HG03108 (cell line): ENCODE data around the gene CETN1.
A peak's percentile ranks its signal among the peaks of the same experiment; 100 is the strongest.

ENCODE experiments used
- ATAC-seq: cut with Tn5 transposase; IDR thresholded peaks from one replicate; pipeline ENCODE4 v1.9.1; 2021; ENCODE audit warnings: moderate library complexity; ENCODE audit not compliant: unreplicated experiment

Gene CETN1

DNA sequence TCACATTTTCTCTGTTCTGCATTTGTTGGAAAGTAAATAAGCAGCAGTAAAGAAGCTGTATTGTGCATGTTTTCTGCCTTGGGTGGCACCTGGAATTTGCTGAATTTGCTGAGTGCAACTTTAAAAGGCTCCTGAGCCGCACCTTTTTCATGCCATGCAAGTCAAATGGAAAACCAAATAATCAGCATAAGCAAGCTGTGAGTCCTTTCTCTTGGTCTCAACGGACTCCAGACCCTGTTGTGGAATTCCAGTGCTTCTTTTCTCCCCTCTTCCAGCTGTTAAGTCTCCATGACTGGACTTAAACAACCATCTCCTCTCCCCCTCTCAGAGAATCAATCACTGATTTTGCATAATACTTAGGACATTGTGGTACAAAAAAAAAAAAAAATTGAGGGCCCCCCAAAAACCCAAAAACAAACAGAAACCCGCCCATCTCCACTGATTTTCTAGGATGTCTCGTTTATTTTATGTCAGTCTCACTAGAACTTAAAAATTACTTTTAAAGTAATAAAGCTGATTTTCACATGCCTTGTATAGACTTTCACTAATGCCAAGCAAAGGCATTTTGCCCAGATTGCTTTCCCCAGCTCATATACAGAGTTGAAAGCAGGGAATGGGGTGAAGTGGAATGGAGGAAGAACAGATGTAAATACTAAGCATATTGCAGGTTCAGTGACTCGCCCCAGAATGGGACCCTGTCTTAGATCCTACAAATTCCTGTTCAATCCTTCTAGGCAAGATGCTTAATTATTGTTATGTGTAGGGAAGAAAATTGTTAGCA is 5.1 kb upstream of the CETN1 start:
- ATAC-seq, result no peak

DNA sequence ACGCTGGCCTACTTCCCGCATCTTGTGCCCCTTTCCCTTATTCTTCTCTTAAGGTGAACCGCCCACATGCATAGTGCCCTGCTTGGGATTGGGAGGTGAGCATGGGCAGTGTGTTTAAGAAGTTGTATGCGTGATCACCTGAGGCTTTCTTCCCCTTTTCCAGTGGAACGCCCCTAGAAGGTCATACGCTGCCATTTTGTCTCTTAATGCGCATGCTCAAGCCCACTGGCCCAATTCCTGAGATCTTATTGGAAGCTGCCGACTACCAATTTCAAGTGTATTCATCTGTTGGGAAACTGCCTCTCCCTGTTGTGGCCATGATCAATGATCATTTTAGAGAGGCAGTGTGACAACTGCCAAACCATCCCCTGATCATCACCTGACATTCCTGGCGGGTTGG is 3.3 kb upstream of the CETN1 start:
- ATAC-seq, result no peak

DNA sequence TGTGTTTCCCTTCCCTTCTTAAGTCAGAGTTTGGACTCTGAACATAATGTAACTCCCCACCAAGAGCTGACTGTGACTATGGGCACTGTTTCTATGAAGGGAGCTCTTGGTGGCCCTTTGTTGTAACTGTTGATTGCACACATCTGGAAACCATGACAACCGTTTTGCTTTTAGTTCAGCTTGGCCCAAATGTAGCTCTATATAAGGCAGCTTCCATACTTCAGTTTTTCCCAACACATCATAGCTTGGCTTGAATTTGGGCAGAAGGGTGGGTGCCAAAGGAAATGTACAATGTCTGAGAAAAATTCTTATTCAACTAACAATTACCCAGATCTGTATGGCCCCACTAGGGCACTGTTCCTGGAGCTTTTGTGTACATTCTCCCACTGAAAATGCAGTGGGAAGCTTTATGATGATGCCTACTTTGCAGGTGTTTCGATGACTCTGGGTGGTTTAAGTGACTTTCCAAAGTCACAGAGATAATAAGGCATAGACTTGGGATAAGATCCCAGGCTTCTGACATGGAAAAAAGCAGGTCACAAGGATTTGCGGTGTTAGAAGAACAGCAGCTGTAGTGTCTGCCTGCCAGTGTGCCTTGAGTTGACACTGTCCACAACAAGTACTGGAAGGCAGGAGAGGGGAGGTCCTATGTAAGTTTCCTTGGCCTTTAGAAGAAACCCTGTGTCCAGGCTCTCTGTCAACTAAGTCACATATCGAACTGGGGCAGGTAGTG is 2.4 kb upstream of the CETN1 start:
- ATAC-seq, result no peak

DNA sequence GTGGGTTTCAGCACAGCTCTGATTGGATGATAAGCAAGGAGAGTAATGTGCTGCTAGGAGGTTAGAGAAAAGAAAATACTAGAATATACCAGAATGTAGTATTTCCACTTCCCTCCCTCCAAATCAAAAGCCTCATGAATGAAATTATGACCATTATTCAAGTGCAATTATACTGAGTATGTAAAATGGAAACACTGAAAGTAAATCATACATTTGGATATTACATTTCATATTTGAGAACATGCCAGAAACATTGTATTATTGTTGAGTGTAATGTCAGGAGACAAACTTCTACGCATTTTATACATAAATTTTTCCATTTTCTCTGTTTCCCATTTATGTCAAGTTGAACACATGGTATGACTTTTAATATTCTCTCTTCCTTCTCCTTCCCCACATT is 942 bp upstream of the CETN1 start:
- no peak for ATAC-seq

DNA sequence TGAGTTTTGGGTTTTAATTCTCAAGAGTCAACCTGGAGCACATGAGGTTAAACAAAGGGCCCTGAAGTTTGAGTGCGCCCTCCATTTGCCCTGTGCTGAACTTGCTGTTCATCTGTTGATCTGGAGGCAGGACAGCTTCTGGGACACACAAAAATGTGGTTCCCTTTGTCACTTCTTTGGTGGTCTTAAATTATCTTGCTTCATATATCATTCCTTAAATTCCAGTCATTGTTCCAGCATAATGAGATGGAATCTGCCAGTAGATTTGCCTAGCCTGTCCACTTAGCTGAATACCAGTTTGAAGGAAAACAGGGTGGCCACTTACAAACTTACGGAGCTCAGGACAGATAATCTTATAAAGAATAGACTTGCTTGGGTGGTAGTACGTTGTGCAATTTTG is 916 bp downstream of the CETN1 start:
- no peak for ATAC-seq

DNA sequence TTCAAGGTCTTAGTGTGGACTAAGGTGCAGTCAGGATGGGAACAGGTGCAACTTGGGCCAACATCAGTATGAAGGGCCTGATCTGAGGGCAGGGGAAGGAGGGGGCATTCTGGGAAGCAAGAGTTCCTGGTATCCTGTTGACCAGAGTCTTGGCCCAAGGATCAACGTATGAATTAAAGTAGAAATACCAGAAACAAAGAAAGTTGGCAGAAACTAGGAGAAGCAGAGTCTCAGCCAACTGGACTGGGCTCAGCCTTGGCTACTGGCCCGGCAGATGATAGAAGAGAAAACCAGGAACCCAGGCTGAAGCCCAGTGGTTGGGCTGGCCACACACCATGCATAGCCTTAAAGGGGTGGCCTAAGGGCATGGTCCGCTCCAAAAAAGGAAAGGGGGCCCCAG is 2.3 kb downstream of the CETN1 start:
- no peak for ATAC-seq

DNA sequence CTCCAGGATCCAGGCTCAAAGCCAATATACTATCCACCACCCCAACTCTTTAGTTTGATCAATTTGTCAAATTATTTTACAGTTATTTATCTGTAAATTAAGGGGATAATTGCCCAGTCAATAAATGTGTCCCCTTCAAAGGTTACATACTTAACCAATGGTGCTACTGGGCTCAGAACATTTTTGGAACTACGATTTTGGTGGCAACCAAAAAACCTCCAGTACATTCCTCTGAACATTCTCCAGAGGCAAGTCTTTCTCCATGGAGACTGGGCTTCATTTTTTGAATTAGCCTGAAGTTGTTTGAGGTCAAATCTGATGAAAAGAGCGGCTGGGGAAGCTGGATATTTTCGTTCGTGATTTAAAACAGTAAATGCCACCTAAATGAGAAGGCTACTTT is 14.9 kb downstream of the CETN1 start:
- no peak for ATAC-seq

DNA sequence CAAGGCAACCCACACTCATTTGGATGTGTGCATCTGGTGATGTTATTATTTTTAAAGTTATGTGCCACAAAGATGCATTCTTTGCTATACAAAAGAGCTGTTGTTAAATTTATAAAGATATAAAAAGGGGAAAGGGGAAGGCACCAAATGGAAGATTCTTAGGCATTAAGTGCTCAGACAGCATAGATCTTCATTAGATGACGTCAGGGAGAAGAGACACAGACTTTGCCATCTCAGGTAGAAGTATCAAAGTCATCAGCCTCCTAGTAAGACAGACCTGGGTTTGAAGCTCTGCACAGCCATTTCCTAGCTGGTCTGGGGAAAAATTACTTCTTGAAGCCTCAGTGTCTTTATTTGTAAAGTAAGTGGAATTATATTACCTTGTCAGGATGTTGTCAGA is 15.4 kb downstream of the CETN1 start:
- no peak for ATAC-seq

DNA sequence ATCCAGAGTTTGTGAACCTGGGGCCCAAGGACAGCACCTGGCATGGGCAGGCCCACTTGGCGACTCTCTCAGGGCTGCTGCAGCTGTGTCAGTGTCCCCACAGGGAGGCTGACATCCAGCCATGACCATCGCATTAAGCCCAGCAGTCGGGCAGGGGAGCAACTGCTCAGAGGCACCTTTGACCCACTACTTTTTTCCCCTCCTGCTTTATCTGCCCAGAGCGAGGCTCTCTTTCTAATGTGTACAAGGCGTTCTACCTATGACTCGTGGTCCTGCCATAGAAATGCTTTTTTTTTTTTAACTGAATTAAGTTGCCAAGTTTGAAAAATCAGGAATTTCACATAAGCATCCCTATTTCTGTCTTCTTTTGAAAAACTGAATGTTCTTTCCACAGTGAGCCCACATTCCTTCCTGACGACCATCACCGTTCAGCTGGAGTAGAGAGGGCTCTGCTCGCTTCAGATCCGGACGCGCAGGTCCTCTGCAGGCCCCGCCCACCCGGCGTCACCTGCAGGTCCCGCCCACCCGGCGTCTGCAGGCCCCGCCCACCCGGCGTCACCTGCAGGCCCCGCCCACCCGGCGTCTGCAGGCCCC is 16.2 kb downstream of the CETN1 start:
- peak; percentile 45 for ATAC-seq

DNA sequence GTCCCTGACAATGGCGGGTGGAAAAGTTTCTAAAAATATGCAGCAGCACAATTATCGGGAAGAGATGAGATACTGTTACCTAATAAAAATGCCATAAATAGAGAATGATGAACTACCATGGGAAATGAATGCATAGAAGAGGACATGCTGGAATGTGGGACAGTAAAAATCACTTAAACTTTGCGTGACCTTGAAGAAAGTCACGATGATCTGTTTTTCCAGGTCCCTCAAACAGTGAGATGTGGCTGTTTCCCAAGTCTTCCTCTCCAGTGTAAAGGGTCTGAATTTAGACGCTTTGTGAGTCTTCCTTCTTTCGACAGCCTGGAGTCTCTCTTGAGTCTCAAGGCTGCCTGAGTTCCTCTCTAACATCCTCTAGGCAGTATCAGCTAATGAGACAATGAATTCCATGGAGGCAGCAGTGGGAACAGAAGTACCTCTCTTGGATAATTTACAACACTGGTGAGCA is 18.0 kb downstream of the CETN1 start:
- ATAC-seq, result no peak

DNA sequence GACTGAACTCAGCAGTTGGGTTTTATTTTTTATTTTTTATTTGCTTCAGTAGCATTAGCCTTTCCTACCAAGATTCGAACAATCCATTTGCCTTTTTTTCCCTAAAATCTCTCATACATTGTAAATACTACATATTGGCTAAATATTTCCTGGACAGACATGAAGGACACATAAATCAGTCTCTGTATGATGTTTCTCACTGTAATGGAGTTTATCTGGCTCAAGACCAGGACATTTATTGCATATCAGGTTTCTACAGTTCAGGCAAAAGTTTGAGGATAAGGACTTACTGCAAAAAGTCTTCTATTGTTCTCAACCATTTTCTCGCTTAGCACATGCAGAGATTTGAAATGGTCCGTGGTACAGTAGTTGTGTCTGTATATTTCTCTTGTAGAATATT is 19.9 kb downstream of the CETN1 start:
- ATAC-seq, result no peak

DNA sequence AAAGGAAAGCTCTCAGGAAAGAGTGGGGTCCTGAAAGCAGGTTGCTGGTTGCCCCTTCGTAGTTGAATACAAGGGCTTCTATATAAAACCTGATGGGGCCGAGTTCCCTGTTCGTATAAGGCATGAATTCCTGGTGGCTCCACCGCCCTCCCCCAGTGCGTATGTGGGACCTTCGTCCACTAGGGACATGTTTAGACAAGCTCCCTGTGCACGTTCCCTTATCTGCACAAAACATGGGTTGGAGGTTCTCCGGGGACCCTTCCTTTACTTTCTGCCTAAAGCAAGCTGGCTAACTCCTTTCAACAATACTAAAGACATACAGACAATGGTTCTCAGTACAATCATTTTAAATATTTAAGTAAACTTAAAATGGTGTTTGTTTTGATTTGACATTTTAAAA is 24.6 kb downstream of the CETN1 start:
- no peak for ATAC-seq

DNA sequence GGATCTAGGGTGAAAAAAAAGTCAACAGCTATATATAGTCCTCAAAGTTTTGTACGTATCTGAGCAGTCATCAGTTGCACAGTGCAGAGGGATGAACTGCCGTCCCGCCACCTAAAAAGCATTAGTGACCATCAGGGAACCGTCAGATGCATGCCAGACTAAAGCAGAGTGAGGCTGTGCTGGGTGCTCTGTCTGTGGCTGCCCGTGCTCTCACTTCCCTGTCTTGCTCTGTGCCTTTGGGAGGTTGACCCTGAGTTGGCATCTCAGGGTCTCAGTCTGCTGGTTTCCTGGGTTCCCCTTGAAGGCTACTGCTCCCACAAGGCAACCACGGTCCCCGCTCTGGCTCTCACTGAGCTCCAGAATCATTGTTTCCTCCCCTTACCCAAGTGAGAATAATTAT is 27.8 kb downstream of the CETN1 start:
- no peak for ATAC-seq

DNA sequence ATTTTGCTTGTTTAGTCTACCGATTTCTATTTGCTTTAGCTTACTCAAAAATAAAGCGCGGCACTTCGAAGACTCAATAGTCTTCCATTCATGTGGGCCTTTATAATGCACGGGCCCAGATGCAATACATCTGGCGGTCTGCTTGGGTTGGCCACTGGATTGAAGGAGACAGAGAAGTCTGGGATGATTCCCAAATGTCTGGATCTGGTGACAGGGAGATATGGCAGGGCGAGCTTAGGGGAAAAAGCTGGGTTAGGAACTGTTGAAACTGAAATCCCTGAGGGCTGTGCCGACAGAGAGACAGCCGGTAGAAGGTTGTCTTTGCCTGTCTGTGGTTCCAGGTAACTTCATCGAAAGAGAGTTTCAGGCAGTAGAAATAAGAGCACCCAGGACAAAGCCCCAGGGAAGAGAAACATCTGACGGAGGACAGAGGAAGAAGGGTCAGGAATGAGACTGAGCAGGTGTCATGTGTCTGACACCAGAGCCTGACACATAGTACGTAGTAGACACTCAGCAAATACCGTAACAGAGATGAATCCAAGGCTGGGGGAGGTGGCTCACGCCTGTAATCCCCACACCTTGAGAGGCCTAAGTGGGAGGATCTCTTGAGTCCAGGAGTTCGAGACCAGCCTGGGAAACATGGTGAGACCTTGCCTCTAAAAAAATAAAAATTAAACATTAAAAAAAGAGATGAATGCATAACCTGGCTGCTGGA is 30.2 kb downstream of the CETN1 start:
- no peak for ATAC-seq

DNA sequence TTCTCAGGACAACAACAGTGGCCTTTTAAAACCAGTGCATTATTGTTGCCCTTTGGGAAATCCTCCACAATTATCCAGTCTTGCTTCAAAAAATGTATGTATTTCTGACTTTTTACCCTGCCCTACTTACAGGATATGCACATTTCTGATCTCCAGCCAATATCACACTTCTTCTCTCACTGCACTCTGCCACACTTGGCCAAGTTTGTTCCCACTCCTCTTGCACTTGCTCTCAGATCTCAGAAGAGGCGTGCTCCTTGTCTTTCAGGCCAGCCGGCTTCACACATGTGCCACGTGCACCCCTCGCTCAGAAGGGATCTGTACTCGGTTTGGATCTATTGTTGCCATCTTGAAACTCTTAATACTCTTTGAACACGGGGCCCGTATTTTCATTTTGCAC is 32.0 kb downstream of the CETN1 start:
- no peak for ATAC-seq

DNA sequence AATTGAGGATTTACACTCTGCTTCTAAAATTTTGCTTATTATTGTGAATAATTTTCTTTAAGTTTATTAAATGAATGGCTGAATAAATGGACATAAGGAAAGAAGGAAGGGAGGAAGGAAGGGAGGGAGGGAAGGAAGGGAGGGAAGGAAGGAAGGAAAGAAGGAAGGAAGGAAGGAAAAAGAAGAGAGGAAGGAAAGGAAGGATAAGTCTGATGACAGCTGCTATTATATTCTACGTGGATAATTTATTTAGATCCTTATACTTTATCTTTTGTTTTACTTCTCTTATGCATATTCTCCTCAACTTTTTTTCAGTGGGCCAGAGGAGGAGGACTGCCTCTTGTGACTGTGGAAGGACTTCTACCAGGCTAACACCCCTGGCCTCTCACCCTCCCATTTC is 34.0 kb downstream of the CETN1 start:
- no peak for ATAC-seq

DNA sequence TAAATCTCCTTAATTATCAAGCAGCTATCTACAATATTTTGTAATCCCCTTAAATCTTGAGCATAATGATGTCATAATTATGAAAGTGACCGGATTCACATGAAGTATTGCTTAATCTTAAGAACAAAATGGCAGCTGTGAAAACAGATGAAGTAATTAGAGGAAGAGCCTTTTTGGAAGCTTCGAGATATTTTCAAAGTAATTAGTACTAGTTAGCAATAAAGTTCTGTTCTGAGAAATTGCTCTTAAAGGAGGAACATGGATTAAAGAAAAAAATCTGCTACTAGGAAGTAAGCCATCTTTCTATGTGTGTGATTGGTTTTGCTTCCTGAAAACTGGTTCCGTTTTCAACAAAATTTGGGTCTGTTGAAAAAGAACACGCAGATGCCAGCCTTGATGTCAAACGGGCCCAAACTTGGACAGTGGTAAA is 34.9 kb downstream of the CETN1 start:
- no peak for ATAC-seq

DNA sequence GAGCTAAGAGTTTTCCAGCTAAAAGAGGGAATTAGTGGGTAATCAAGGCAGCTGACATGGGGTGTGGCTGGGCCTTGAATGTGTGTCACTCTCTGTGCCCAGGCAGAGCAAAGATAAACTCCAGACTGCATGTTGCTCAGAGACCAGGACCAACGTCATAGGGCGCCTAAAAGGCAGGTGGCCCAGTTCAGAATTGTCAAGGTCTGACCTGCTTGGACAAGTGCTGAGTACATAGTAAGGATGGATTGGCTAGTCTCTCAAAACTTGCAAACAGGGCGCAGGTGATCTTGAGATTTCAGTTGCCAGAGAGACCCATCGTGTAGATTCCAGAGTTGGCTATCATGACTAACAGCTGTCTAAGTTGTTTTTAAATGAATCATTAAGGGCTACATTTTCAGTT is 35.6 kb downstream of the CETN1 start:
- no peak for ATAC-seq

DNA sequence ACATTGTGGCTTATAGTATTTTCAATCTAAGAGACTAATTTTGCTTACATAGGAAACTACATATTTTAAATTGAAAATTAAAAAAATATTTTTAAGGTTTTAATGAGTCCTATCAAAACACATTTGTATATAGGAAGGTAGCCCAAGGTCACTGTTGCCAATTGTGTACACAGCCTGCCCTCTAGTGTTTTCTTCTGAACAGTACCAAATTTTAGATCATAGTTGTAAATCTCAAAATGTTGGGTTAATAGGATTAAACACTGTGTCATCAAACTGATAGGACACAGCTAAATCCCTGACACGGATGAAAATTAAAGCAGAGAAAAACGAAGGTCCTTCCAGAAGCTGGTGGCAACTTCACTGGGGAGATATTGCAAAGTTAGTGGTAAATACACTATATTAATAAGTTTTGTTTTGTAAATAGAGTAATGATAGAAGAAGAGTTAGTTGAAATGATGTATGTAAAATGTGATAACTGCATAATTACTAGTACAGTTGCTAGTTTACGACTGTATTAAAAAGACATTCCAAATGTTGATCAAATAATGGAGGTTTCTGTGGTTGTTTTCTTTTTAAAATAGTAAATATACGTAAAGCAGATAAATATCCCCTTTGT is 36.3 kb downstream of the CETN1 start:
- no peak for ATAC-seq

DNA sequence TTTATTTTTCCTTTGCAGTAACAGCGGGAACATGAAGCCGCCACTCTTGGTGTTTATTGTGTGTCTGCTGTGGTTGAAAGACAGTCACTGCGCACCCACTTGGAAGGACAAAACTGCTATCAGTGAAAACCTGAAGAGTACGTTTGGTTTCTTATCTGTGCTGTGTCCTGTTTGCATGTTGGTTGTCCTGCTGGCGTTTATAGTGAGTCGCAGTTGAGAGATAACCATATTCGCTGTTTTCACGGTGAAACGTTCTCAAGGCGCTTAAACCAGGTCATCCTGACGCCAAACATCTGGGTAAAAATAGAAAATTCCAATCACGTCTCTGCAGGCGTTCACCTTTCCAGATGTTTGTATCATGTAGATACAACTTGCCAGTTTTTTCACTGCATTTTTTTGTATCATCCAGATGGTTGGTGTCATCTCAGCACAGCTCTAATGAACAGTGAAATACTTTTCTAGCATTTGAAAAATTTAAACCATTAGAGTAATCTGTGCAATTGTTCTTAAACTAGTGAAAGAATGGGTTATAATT is 37.9 kb downstream of the CETN1 start:
- no peak for ATAC-seq

DNA sequence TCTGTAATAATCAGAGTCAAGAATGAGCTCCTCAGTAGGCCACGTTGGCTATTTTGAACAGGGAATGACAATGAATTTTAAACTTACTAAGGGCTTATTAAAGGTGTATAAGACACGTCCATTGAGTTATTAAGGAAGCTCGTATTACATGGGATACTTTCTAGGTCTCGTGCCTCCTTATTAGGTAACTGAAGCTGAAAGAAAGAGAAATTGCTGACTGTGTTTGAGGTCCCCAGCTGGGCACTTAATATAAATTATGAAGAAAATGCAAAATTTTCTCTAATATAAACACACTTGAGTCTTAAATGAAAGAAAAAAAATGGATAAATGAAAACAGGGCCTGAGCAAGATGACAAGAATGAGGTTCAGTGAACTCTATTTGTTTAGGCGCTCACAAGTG is 38.4 kb downstream of the CETN1 start:
- ATAC-seq, result no peak
